GM23338 (cell line): ENCODE measurements around the gene SLC1A4.

Experiments
- EZH2 ChIP-seq: fragments of 200-600 bp; sonication (generic); IDR thresholded peaks from one replicate; pipeline ENCODE4 v1.8.0; 2017; ENCODE audit warnings: antibody characterized with exemption, mild to moderate bottlenecking, low read depth; ENCODE audit not compliant: unreplicated experiment
- EZH2phosphoT487 ChIP-seq: fragments of 200-600 bp; sonication (generic); IDR thresholded peaks from one replicate; pipeline ENCODE4 v1.8.1; 2018; ENCODE audit warnings: antibody characterized with exemption; ENCODE audit not compliant: unreplicated experiment
- NANOG ChIP-seq: IDR thresholded peaks from 2 replicates; pipeline ENCODE4 v1.6.1; 2016; ENCODE audit warnings: antibody characterized with exemption, borderline replicate concordance
- POLR2AphosphoS5 ChIP-seq: IDR thresholded peaks from 2 replicates; pipeline ENCODE4 v1.6.1; 2016; ENCODE audit warnings: antibody characterized with exemption, low read depth
- TF ChIP-seq, protein P1 (sequence below), 2 experiments: fragments of 200-600 bp in 1 of 2; sonication (generic) in 1 of 2; conservative IDR thresholded peaks; 2 replicates each; pipeline versions ENCODE4 v1.5.1 to v1.6.1; 2016 to 2017; ENCODE audit warnings: antibody characterized with exemption in 2 of 2, low read depth in 2 of 2, mild to moderate bottlenecking in 2 of 2, moderate library complexity in 1 of 2
- TF ChIP-seq, protein P2 (sequence below): IDR thresholded peaks from one replicate; pipeline ENCODE4 v1.6.1; 2018; ENCODE audit warnings: antibody characterized with exemption; ENCODE audit not compliant: unreplicated experiment

DNA sequence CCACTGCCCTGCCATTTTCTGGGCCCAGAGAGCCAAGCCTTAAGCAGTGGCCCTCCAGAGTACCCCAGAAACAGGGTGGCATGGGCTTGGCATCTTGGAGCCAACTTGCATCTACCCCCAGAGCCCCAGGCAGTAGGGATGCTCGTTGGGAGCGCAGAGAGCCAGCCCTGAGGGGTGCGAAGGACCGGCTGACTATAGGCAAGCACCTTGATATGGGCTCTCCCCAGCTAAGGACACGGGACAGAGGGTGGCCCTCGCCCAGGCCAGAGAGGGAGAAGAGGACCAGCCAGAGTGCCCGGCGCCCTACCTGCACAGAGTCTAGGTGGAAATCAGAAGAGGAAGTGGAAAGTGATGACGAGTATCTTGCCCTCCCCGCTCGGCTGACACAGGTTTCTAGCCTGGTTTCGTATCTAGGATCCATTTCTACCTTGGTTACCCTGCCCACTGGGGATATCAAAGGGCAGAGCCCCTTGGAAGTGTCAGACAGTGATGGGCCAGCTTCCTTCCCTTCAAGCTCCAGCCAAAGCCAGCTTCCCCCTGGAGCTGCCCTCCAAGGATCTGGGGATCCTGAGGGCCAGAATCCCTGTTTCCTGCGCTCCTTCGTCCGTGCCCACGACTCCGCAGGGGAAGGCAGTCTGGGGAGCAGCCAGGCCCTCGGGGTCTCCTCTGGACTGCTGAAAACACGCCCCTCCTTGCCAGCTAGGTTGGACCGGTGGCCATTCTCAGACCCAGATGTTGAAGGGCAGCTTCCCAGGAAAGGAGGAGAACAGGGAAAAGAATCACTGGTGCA is 83.2 kb downstream of the SLC1A4 start:
- no peak for TF ChIP-seq POLR2AphosphoS5
- TF ChIP-seq, protein P1, sequence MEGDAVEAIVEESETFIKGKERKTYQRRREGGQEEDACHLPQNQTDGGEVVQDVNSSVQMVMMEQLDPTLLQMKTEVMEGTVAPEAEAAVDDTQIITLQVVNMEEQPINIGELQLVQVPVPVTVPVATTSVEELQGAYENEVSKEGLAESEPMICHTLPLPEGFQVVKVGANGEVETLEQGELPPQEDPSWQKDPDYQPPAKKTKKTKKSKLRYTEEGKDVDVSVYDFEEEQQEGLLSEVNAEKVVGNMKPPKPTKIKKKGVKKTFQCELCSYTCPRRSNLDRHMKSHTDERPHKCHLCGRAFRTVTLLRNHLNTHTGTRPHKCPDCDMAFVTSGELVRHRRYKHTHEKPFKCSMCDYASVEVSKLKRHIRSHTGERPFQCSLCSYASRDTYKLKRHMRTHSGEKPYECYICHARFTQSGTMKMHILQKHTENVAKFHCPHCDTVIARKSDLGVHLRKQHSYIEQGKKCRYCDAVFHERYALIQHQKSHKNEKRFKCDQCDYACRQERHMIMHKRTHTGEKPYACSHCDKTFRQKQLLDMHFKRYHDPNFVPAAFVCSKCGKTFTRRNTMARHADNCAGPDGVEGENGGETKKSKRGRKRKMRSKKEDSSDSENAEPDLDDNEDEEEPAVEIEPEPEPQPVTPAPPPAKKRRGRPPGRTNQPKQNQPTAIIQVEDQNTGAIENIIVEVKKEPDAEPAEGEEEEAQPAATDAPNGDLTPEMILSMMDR (conservative IDR thresholded peaks at IDR 0.05; ENCODE audit: low read depth in 2 of 2) = no peak
- no peak for TF ChIP-seq EZH2
- no peak for TF ChIP-seq EZH2phosphoT487
- TF ChIP-seq, protein P2, sequence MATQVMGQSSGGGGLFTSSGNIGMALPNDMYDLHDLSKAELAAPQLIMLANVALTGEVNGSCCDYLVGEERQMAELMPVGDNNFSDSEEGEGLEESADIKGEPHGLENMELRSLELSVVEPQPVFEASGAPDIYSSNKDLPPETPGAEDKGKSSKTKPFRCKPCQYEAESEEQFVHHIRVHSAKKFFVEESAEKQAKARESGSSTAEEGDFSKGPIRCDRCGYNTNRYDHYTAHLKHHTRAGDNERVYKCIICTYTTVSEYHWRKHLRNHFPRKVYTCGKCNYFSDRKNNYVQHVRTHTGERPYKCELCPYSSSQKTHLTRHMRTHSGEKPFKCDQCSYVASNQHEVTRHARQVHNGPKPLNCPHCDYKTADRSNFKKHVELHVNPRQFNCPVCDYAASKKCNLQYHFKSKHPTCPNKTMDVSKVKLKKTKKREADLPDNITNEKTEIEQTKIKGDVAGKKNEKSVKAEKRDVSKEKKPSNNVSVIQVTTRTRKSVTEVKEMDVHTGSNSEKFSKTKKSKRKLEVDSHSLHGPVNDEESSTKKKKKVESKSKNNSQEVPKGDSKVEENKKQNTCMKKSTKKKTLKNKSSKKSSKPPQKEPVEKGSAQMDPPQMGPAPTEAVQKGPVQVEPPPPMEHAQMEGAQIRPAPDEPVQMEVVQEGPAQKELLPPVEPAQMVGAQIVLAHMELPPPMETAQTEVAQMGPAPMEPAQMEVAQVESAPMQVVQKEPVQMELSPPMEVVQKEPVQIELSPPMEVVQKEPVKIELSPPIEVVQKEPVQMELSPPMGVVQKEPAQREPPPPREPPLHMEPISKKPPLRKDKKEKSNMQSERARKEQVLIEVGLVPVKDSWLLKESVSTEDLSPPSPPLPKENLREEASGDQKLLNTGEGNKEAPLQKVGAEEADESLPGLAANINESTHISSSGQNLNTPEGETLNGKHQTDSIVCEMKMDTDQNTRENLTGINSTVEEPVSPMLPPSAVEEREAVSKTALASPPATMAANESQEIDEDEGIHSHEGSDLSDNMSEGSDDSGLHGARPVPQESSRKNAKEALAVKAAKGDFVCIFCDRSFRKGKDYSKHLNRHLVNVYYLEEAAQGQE = no peak
- TF ChIP-seq NANOG = no peak
